Inflammatory macrophage treated with lipopolysaccharide for 1 hour (primary cell): ENCODE measurements around the gene CENPH.
A peak's percentile ranks its signal among the peaks of the same experiment; 100 is the strongest.
"Not testable (repeated sequence)": the region's sequence is repeated elsewhere in the genome, so short reads cannot be mapped to it uniquely, and the experiment has no call there.

ENCODE experiments used
- DNase-seq, 2 donors: peaks; one replicate each; pipeline ENCODE4 v3.0.0-alpha.2; 2020 to 2022

CENPH gene, protein sequence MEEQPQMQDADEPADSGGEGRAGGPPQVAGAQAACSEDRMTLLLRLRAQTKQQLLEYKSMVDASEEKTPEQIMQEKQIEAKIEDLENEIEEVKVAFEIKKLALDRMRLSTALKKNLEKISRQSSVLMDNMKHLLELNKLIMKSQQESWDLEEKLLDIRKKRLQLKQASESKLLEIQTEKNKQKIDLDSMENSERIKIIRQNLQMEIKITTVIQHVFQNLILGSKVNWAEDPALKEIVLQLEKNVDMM

GRCh38 chr5:69189162-69190086 is at the start of gene CENPH:
CENPH (plus strand) TSS chr5:69189583; CDS start chr5:69189635, 52 bp downstream.
- peak; percentile 89 to 96 for DNase-seq

GRCh38 chr5:69140239-69140638 is 49.1 kb upstream of the CENPH start:
- not testable (repeated sequence) for DNase-seq

- no peak for DNase-seq
These were observed 48.6 kb upstream of the CENPH start for GRCh38 chr5:69140827-69141226.

GRCh38 chr5:69148576-69148975 is 40.8 kb upstream of the CENPH start:
- DNase-seq = not testable (repeated sequence)

DNA sequence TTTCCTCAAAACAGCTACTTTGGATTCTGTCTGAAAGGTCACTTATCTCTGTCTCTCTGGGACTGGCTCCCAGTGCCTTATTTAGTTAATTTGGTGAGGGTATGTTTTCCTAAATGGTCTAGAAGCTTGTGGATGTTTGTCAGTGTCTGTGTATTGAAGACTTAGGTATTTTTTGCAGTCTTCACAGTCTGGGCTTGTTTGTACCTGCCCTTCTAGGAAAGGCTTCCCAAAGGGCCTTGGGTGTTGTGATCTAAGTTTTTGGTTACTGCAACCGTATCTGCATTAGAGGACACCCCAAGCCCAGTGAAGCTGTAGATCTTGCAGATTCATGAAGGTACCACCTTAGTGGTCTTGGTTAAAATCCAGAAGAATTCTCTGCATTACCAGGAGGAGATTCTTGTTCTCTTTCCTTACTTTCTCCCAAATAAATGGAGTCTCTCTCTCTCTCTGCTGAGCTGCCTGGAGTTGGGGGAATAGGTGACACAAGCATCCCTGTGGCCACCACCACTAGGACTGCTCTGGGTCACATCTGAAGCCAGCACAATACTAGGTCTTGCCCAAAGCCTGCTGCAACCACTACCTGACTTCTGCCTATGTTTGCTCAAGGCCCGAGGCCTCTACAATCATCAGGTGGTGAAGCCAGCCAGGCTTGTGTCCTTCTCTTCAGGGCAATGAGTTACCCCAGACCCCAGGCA is 40.3 kb upstream of the CENPH start:
- DNase-seq = no peak

DNA sequence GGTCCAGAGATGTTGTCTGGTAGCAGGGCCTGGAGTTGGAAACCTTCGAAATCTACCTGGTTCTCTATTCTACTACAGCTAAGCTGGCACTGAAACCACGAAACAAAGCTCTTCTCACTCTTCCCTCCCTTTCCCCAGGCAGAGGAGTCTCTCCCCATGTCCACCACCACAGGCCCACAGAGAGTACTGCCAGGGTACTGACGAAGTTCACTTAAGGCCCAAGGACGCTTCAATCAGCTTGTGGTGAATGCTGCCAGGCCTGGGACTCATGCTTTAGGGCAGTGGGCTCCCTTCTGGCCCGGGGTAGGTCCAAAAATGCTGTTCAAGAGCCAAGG is 39.7 kb upstream of the CENPH start:
- DNase-seq = no peak

DNA sequence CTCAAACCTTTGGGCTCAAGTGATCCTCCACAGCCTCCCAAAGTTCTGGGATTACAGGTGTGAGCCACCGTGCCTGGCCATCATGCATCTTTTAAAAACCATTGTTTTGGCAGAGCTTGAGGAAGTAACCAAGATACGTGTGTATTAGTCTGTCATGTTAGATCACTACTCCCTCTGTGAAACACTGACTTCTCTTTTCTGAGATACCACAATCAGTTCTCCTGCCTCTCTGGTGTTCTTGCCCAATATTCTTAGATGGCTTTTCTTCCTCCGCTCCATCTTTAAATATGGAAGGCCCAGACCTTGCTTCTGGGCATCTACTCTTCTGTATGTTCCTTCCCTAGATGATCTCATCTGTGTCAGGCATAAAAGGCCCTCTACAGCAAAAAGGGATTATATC is 36.7 kb upstream of the CENPH start:
- DNase-seq = peak; percentile 44 to 47

DNA sequence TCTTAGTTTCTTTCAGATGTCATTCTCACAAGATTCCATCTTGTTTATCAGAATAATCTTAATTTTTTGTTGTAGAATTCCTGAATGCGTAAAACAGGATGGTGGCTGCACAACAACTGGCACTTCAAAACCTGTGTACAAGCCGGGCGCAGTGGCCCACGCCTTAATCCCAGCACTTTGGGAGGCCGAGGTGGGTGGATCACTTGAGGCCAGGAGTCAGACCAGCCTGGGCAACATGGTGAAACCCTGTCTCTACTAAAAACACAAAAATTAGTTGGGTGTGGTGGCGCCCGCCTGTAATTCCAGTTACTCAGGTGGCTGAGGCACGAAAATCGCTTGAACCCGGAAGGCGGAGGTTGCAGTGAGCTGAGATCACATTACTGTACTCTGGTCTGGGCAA is 32.9 kb upstream of the CENPH start:
- DNase-seq = no peak

- DNase-seq = no peak
These were observed 31.3 kb upstream of the CENPH start for GRCh38 chr5:69158039-69158438.

DNA sequence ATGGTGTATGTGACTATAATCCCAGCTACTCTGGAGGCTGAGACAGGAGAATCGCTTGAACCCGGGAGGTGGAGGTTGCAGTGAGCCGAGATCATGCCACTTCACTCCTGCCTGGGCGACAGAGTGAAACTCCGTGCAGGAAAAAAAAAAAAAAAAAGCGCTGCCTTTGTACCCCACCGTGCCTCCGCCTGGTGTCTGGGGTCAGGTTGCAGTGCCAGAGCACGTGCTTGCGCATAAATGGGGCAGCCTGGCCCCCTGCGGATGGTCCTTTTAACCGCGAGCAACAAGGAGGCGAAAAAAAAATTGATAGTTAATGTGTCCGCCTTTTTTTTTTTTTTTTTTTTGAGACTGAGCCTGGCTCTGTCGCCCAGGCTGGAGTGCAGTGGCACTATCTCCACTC is 28.7 kb upstream of the CENPH start:
- no peak for DNase-seq

- DNase-seq = peak; percentile 98 to 99
These were observed 22.5 kb upstream of the CENPH start, which contains the start of gene CCNB1 for GRCh38 chr5:69166686-69167492. CCNB1 (plus strand) TSS chr5:69167150; CDS start chr5:69167263, 113 bp downstream.

DNA sequence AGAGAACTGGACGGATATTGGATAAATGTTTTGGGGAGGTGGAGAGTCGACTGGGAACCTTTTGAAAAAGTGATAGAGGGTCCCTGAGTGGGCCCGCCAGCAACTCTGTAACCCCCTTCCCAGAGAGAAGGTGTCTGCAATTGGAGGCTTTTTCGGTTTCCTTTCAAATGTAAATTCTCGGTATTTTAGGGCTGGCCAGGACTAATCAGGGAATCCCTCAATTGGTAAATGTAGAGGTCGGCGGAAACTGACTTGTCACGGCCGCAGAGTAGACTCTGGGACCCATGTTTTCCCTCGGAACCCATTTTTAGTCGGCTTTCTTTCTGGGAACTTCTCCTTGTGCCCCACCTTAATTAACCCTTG is 21.9 kb upstream of the CENPH start:
- DNase-seq = peak; percentile 36 to 58

DNA sequence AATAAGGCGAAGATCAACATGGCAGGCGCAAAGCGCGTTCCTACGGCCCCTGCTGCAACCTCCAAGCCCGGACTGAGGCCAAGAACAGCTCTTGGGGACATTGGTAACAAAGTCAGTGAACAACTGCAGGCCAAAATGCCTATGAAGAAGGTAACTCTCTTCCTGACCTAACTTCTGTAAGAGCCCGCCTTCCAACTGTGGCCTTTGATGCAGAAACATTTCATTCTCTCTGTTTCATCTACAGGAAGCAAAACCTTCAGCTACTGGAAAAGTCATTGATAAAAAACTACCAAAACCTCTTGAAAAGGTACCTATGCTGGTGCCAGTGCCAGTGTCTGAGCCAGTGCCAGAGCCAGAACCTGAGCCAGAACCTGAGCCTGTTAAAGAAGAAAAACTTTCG is 21.5 kb upstream of the CENPH start:
- no peak for DNase-seq

- DNase-seq = no peak
These were observed 18.9 kb upstream of the CENPH start for GRCh38 chr5:69170495-69170894.

- DNase-seq = no peak
These were observed 18.4 kb upstream of the CENPH start for GRCh38 chr5:69170969-69171368.

GRCh38 chr5:69181659-69182293 is 7.6 kb upstream of the CENPH start:
- not testable (repeated sequence) for DNase-seq

- DNase-seq = peak; percentile 38 to 63
These were observed 4.8 kb upstream of the CENPH start for GRCh38 chr5:69184621-69185020.

GRCh38 chr5:69187342-69187741 is 2.0 kb upstream of the CENPH start:
- no peak for DNase-seq

DNA sequence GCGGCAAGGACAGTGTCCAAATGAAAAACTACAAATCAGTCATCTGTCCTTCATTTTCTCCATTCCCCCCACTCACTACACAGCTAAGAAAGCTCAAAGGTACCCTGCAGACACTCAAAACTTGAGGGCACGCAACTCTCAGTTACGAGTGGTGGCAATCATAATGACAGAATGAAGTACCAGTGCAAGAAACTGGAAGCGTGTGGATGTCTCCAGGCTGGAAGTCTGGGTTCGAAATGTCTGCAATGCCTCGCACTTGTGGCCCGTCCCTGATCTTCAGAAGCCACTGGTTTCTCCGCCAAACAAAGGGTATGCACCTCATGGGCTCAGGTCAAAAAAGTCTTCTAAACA is 597 bp upstream of the CENPH start:
- DNase-seq = no peak

- DNase-seq = no peak
These were observed 13.1 kb downstream of the CENPH start for GRCh38 chr5:69202497-69202896.

DNA sequence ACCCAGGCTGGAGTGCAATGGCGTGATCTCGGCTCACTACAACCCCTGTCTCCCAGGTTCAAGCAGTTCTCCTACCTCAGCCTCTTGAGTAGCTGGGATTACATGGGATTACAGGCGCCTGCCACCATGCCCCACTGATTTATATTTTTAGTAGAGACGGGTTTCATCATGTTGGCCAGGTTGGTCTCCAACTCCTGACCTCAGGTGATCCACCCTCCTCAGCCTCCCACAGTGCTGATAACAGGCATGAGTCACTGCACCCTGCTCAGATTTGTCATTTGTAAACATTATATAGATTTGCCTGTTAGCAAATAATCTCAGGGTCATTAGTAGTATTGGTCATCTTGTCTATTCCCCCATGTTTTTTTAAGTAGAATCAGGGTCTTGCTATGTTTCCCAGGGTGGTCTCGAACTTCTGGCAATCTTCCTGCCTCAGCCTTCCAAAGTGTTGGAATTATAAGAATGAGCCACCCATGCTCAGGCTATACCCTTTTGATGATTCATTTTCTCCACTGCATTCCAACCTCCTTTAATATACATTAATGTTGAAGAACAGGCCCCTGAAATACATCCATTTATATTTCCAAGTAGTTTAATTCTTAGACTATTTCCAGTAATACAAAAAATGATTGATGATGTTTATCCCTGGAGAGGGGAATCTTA is 17.3 kb downstream of the CENPH start:
- DNase-seq = no peak

DNA sequence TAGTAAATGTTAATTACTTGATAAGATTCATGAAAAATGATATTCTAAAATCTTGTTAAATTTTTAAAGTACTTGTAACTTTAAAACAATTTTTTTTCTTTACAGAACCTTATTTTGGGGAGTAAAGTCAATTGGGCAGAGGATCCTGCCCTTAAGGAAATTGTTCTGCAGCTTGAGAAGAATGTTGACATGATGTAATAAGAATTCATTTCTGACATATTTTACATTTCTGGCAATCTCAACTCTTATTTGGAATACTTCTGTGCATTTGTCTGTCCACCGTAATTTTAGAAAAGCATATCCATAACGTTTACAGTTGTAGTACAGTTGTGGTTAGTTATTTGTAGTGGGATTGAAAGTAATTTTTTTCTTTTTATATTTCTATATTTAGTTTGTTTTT is 20.2 kb downstream of the CENPH start:
- DNase-seq = no peak
